ENCODE measurements around the gene ACKR3. TPM values are rescaled to one million over a fixed set of nuclear protein-coding genes. Genes with fewer than 3 reads are reported as not detected.

ACKR3 gene
- total and polyA plus RNA-seq, 9 donors: 4.6 to 22.7 (median 7.9) TPM

GRCh38 chr2:236526455-236527158 is 43.0 kb upstream of the ACKR3 start:
- Histone ChIP-seq H3K27ac (no peak overlapping the region), H3K4me1 (ENCODE audit: insufficient read depth) (no peaks in the 10 kb centered on the region), H3K36me3 (no peaks in the 10 kb centered on the region), H3K4me3 (no peak overlapping the region), H3K9me3 (no peaks in the 10 kb centered on the region), H3K27me3 (no peaks in the 10 kb centered on the region)
- WGBS, 3 donors: 93 to 95% (median 95%) methylated on average over 14 of the region's 14 CpGs
- no peak for DNase-seq
- intact Hi-C loops (cut with DNase I): no loop called here
- TF ChIP-seq CTCF (IDR thresholded peaks at IDR 0.05) (no peak), EP300 (IDR thresholded peaks at IDR 0.05) (no peak), POLR2A (IDR thresholded peaks at IDR 0.05) (no peak)

GRCh38 chr2:236527159-236527630 is 42.4 kb upstream of the ACKR3 start:
- intact Hi-C loops (cut with DNase I): no loop called here
- H3K9me3 ChIP-seq: no peaks in the 10 kb centered on the region
- no peaks in the 10 kb centered on the region for H3K4me1 ChIP-seq (ENCODE audit: insufficient read depth)
- H3K36me3 ChIP-seq: no peaks in the 10 kb centered on the region
- TF ChIP-seq EP300 (IDR thresholded peaks at IDR 0.05) (no peak), CTCF (IDR thresholded peaks at IDR 0.05) (no peak), POLR2A (IDR thresholded peaks at IDR 0.05) (no peak)
- 27 to 49% (median 36%) methylated on average over 9 of the region's 9 CpGs for WGBS, 3 donors
- no peak overlapping the region for H3K27ac ChIP-seq
- no peaks in the 10 kb centered on the region for H3K27me3 ChIP-seq
- H3K4me3 ChIP-seq: no peak overlapping the region
- DNase-seq: no peak

- 20 to 29% (median 22%) methylated on average over 4 of the region's 4 CpGs for WGBS, 3 donors
- TF ChIP-seq EP300 (IDR thresholded peaks at IDR 0.05): no peak
- no peak for TF ChIP-seq CTCF (IDR thresholded peaks at IDR 0.05)
- TF ChIP-seq POLR2A (IDR thresholded peaks at IDR 0.05): no peak
- no peaks in the 10 kb centered on the region for H3K4me1 ChIP-seq (ENCODE audit: insufficient read depth)
- no peaks in the 10 kb centered on the region for H3K27me3 ChIP-seq
- H3K9me3 ChIP-seq: no peaks in the 10 kb centered on the region
- DNase-seq: no peak
- H3K4me3 ChIP-seq: no peak overlapping the region
- intact Hi-C loops (cut with DNase I): no loop called here
- no peaks in the 10 kb centered on the region for H3K36me3 ChIP-seq
- H3K27ac ChIP-seq: no peak overlapping the region
Observed at GRCh38 chr2:236529606-236530005, 40.0 kb upstream of the ACKR3 start.

GRCh38 chr2:236530512-236530911 is 39.1 kb upstream of the ACKR3 start:
- Histone ChIP-seq H3K27me3 (no peaks in the 10 kb centered on the region), H3K36me3 (no peaks in the 10 kb centered on the region), H3K4me1 (ENCODE audit: insufficient read depth) (no peaks in the 10 kb centered on the region), H3K4me3 (no peak overlapping the region), H3K27ac (no peak overlapping the region), H3K9me3 (no peaks in the 10 kb centered on the region)
- intact Hi-C loops (cut with DNase I): no loop called here
- no peak for TF ChIP-seq POLR2A (IDR thresholded peaks at IDR 0.05)
- no peak for TF ChIP-seq CTCF (IDR thresholded peaks at IDR 0.05)
- TF ChIP-seq EP300 (IDR thresholded peaks at IDR 0.05): no peak
- 9 to 24% (median 12%) methylated on average over 1 of the region's 1 CpG for WGBS, 3 donors
- DNase-seq: no peak

Measured in ovary (tissue), 9 donors.